Stimulated activated CD8-positive, alpha-beta memory T cell treated with anti-CD3 and anti-CD28 coated beads, Interleukin-15, amount 100 ng/mL, for 24 hours (primary cell): Measurements from ENCODE around the gene LONP1.

Experiments
- DNase-seq: peaks from one replicate; pipeline ENCODE4 v3.0.0-alpha.2; 2020; ENCODE audit warnings: low read depth

LONP1 gene

GRCh38 chr19:5678071-5678718, 41.8 kb downstream of the LONP1 start:
- no peak for DNase-seq

GRCh38 chr19:5677580-5677979, 42.4 kb downstream of the LONP1 start:
- DNase-seq, result no peak

GRCh38 chr19:5677136-5677535, 42.8 kb downstream of the LONP1 start:
- DNase-seq, result no peak

GRCh38 chr19:5676772-5677105, 43.2 kb downstream of the LONP1 start:
- no peak for DNase-seq

- no peak for DNase-seq
These were observed 43.7 kb downstream of the LONP1 start for GRCh38 chr19:5676105-5676771.

GRCh38 chr19:5674714-5675113, 45.2 kb downstream of the LONP1 start:
- no peak for DNase-seq

GRCh38 chr19:5673752-5674151, 46.2 kb downstream of the LONP1 start:
- DNase-seq, result no peak

- DNase-seq, result no peak
These were observed 47.1 kb downstream of the LONP1 start for GRCh38 chr19:5672708-5673459.

GRCh38 chr19:5671600-5671999, 48.3 kb downstream of the LONP1 start:
- no peak for DNase-seq

GRCh38 chr19:5669212-5669611, 50.7 kb downstream of the LONP1 start:
- no peak for DNase-seq

- no peak for DNase-seq
These were observed 52.1 kb downstream of the LONP1 start for GRCh38 chr19:5667751-5668271.

GRCh38 chr19:5666921-5667610, 52.9 kb downstream of the LONP1 start:
- no peak for DNase-seq

- DNase-seq, result no peak
These were observed 54.0 kb downstream of the LONP1 start for GRCh38 chr19:5665781-5666513.

- no peak for DNase-seq
These were observed 55.4 kb downstream of the LONP1 start for GRCh38 chr19:5664515-5664914.

GRCh38 chr19:5663904-5664303, 56.0 kb downstream of the LONP1 start:
- no peak for DNase-seq

GRCh38 chr19:5661483-5661882, 58.5 kb downstream of the LONP1 start:
- DNase-seq, result no peak

GRCh38 chr19:5655412-5655811, 64.5 kb downstream of the LONP1 start:
- no peak for DNase-seq

- DNase-seq, result no peak
These were observed 65.0 kb downstream of the LONP1 start for GRCh38 chr19:5654931-5655330.

GRCh38 chr19:5652261-5652660, 67.7 kb downstream of the LONP1 start:
- DNase-seq, result no peak

- DNase-seq, result no peak
These were observed 68.6 kb downstream of the LONP1 start for GRCh38 chr19:5651361-5651760.

- no peak for DNase-seq
These were observed 71.5 kb downstream of the LONP1 start for GRCh38 chr19:5648464-5648863.

GRCh38 chr19:5646703-5647102, 73.2 kb downstream of the LONP1 start:
- DNase-seq, result no peak
